GM12801 (cell line): ENCODE data around the gene SRSF10.

Experiments
- CTCF ChIP-seq: IDR thresholded peaks from one replicate; pipeline ENCODE4 v1.5.1; 2011; ENCODE audit warnings: control low read depth; ENCODE audit not compliant: insufficient read length; ENCODE audit errors: extremely low read depth

SRSF10 gene

GRCh38 chr1:23984417-23985186, 4.5 kb upstream of the SRSF10 start:
- TF ChIP-seq CTCF: no peak

DNA sequence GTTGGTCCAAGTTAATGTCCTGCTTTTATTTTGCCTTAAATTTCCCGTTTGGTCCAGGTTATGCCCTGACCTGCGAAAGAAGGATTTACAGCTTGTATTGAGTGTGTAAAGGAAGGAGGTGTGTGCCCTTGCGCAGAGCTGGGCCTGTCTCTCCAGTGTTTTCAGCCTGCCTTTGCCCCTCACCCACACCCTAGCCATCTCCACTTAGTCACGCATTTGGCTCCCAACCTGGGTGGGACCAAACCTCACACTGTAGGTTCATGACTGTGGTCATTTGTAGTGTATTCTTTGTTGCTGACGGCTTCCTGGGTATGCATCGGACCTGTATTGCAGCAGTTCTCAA, 572 bp upstream of the SRSF10 start:
- TF ChIP-seq CTCF: no peak

- no peak for TF ChIP-seq CTCF
Observed at GRCh38 chr1:23979387-23979880, 693 bp downstream of the SRSF10 start.

DNA sequence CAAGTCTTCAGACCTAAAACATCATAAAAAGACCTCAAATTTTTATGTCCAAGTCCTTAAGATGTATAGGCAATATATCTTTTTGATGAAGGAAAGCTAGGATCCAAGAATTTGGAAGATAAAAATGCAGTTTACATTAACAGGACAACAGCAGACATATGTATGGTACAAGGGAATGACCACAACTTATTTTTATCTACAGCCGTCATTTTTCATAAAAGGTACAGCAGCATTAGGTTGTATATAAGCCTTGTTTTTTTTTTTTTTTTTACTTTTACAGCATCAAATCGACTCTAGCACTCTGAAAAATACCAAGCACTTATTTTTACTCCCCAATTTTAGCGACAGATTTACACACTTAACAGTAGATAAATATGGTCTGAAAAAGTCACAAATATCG, 1.3 kb downstream of the SRSF10 start:
- TF ChIP-seq CTCF: no peak

- no peak for TF ChIP-seq CTCF
Observed at GRCh38 chr1:23977854-23978191, 2.3 kb downstream of the SRSF10 start.

- TF ChIP-seq CTCF: no peak
Observed at GRCh38 chr1:23977187-23977853, 2.8 kb downstream of the SRSF10 start.

DNA sequence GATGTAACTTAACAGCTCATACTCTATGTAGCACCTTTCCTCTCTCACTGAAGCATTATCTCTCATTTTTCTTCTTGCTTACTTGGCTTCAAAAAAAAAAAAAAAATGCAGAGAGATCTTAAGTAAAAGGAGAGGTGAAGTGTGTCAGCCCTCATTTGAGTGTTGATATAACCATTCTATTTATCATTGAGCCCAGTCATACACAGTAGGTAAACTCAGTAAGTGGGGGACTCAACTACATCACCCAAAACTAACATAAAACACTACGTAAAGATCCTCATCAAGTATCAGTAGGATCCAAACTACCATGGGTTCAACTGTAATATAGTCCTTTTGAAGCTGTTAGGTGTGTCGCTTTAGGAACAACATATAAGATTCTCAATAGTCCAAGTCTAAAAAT, 12.3 kb downstream of the SRSF10 start:
- TF ChIP-seq CTCF: no peak
